HepG2 (cell line): ENCODE measurements around the gene ZNF507. TPM values are rescaled to one million over a fixed set of nuclear protein-coding genes. Genes with fewer than 3 reads are reported as not detected.
A peak's percentile ranks its signal among the peaks of the same experiment; 100 is the strongest.

Experiments
- ARNT2 ChIP-seq: sonication (generic); formaldehyde crosslinking; IDR thresholded peaks from 2 replicates; pipeline ENCODE4 v1.8.0; 2022; ENCODE audit warnings: mild to moderate bottlenecking, low read depth, missing genetic modification reagents, moderate library complexity
- ATF4 ChIP-seq, 2 experiments: fragments of 450-650 bp in 1 of 2; sonication (generic) in 1 of 2; formaldehyde crosslinking; IDR thresholded peaks; 2 replicates each; pipeline versions ENCODE4 v1.5.0 to v1.8.0; 2020 to 2022; ENCODE audit warnings: mild to moderate bottlenecking in 1 of 2, missing genetic modification reagents in 1 of 2
- BRCA1 ChIP-seq: sonication (generic); formaldehyde crosslinking; IDR thresholded peaks from 2 replicates; pipeline ENCODE4 v1.4.0; 2020; ENCODE audit warnings: missing genetic modification reagents
- BRD4 ChIP-seq: sonication (generic); formaldehyde crosslinking; IDR thresholded peaks from 2 replicates; pipeline ENCODE4 v1.4.0; 2020; ENCODE audit warnings: missing genetic modification reagents
- GLI4 ChIP-seq: sonication (generic); formaldehyde crosslinking; IDR thresholded peaks from 2 replicates; pipeline ENCODE4 v1.5.1; 2020; ENCODE audit warnings: missing genetic modification reagents, mild to moderate bottlenecking, moderate library complexity, borderline replicate concordance
- KDM2A ChIP-seq: sonication (generic); formaldehyde crosslinking; IDR thresholded peaks from 2 replicates; pipeline ENCODE4 v1.4.0; 2020; ENCODE audit warnings: low read depth, missing genetic modification reagents, borderline replicate concordance
- MYC ChIP-seq: sonication (generic); formaldehyde crosslinking; IDR thresholded peaks from 2 replicates; pipeline ENCODE4 v1.9.0; 2021; ENCODE audit warnings: missing genetic modification reagents, borderline replicate concordance
- NONO ChIP-seq, 2 experiments: fragments of 450-650 bp in 1 of 2; sonication (generic) in 1 of 2; formaldehyde crosslinking in 1 of 2; IDR thresholded peaks in 1 of 2; conservative IDR thresholded peaks in 1 of 2; 2 replicates each; pipeline versions ENCODE4 v1.6.1 to v1.8.0; 2017 to 2022; ENCODE audit warnings: mild to moderate bottlenecking in 1 of 2, missing genetic modification reagents in 1 of 2, moderate library complexity in 1 of 2
- NR1H2 ChIP-seq: sonication (generic); formaldehyde crosslinking; IDR thresholded peaks from 2 replicates; pipeline ENCODE4 v1.8.1; 2022; ENCODE audit warnings: low read depth, missing genetic modification reagents, borderline replicate concordance
- PREB ChIP-seq: sonication (generic); formaldehyde crosslinking; IDR thresholded peaks from 2 replicates; pipeline ENCODE4 v1.4.0; 2020; ENCODE audit warnings: missing genetic modification reagents
- RAD21 ChIP-seq: fragments of 450-650 bp; formaldehyde crosslinking; IDR thresholded peaks from 2 replicates; pipeline ENCODE4 v1.5.0; 2020; ENCODE audit warnings: mild to moderate bottlenecking
- REST ChIP-seq, 2 experiments: IDR thresholded peaks; 2 replicates each; pipeline ENCODE4 v1.6.1; 2011 to 2012; ENCODE audit warnings: low read length in 2 of 2, borderline replicate concordance in 1 of 2, low read depth in 1 of 2, mild to moderate bottlenecking in 1 of 2, moderate library complexity in 1 of 2
- STAT5B ChIP-seq: sonication (generic); formaldehyde crosslinking; IDR thresholded peaks from 2 replicates; pipeline ENCODE4 v1.4.0; 2020; ENCODE audit warnings: missing genetic modification reagents
- ZBTB34 ChIP-seq: sonication (generic); formaldehyde crosslinking; IDR thresholded peaks from 2 replicates; pipeline ENCODE4 v1.8.0; 2022; ENCODE audit warnings: mild to moderate bottlenecking, missing genetic modification reagents
- ZBTB38 ChIP-seq: sonication (generic); formaldehyde crosslinking; IDR thresholded peaks from 2 replicates; pipeline ENCODE4 v1.5.1; 2020; ENCODE audit warnings: mild to moderate bottlenecking, missing genetic modification reagents
- ZBTB44 ChIP-seq: sonication (generic); formaldehyde crosslinking; IDR thresholded peaks from 2 replicates; pipeline ENCODE4 v1.4.0; 2020; ENCODE audit warnings: missing genetic modification reagents
- ZNF383 ChIP-seq: sonication (generic); formaldehyde crosslinking; IDR thresholded peaks from 2 replicates; pipeline ENCODE4 v1.4.0; 2020; ENCODE audit warnings: missing genetic modification reagents, mild to moderate bottlenecking, borderline replicate concordance
- ZNF773 ChIP-seq: sonication (generic); formaldehyde crosslinking; IDR thresholded peaks from 2 replicates; pipeline ENCODE4 v1.4.0; 2020; ENCODE audit warnings: missing genetic modification reagents, borderline replicate concordance
- polyA plus RNA-seq, 8 experiments: library from polyadenylated mRNA; depleted of rRNA in 3 of 8; stranded (reverse) in 7 of 8; unstranded in 1 of 8; fragments of >200 nt; fragmentation: Illumina TruSeq in 4 of 8; extraction: Trizol in 4 of 8; gene quantifications; 2 replicates each; pipeline versions ENCODE4 v1.2.1 to v1.2.3, GENCODE V29; 2011 to 2016; ENCODE audit warnings: low read depth in 4 of 8, missing spikeins in 1 of 8, mixed read lengths in 1 of 8; ENCODE audit not compliant: insufficient read depth in 1 of 8
- total RNA-seq, 5 experiments: library from RNA; depleted of rRNA; stranded (reverse); fragments of >200 nt; fragmentation: Illumina TruSeq; extraction: Trizol; gene quantifications; 2 replicates each; pipeline ENCODE4 v1.2.3, GENCODE V29; 2016; ENCODE audit warnings: low read depth in 1 of 5

ZNF507 gene
- total and polyA plus RNA-seq, 2 of the 13 experiments (the other 11 are each of a cell fraction or from before 2014, with no cell fraction given): 7.3 to 10.9 TPM

GRCh38 chr19:32405431-32406160 lies 60.2 kb downstream of the ZNF507 start, which contains the start of gene DPY19L3 (continued):
- TF ChIP-seq PREB (CRISPR knock-in tag) (no peak), ZNF773 (no peak), MYC (CRISPR knock-in tag) (peak; percentile 84), KDM2A (CRISPR knock-in tag) (peak; percentile 93), ZBTB38 (CRISPR knock-in tag) (0 out of 2 replicates have a peak, but pooled peaks have one; percentile 59), NONO (IDR thresholded peaks at IDR 0.05) (no peak), NONO (CRISPR knock-in tag; conservative IDR thresholded peaks at IDR 0.05) (peak; percentile 90), NR1H2 (no peak), GLI4 (CRISPR knock-in tag) (no peak; the same call in none of the 2 replicates), BRD4 (peak; percentile 95), ZBTB34 (CRISPR knock-in tag) (no peak), BRCA1 (CRISPR knock-in tag) (no peak; the same call in 1 of the 2 replicates), ZBTB44 (no peak; the same call in 1 of the 2 replicates), STAT5B (no peak), RAD21 (CRISPR knock-in tag) (no peak; the same call in none of the 2 replicates), ATF4 (CRISPR knock-in tag; IDR thresholded peaks at IDR 0.05) (no peak), ARNT2 (CRISPR knock-in tag) (peak; percentile 50), ZNF383 (no peak), REST (IDR thresholded peaks at IDR 0.05; ENCODE audit: borderline replicate concordance in 1 of 2, low read depth in 1 of 2, low read length in 2 of 2) (peak in 1 of 2 experiments; percentile 20; a peak in 1 of 4 replicates)
